Rectal smooth muscle tissue (tissue), 1 donor: Measurements from ENCODE around the gene GPR6.

ENCODE experiments used
- H3K27ac ChIP-seq: one replicate; pipeline ENCODE4 v1.7.0; 2013; ENCODE audit warnings: low read depth, low read length, inconsistent platforms
- H3K27me3 ChIP-seq: one replicate; pipeline ENCODE4 v1.7.0; 2013; ENCODE audit warnings: low read length; ENCODE audit not compliant: control insufficient read depth, insufficient read depth
- H3K36me3 ChIP-seq: one replicate; pipeline ENCODE4 v1.7.0; 2013; ENCODE audit warnings: low read length; ENCODE audit not compliant: control insufficient read depth, insufficient read depth
- H3K4me1 ChIP-seq: one replicate; pipeline ENCODE4 v1.7.0; 2013; ENCODE audit warnings: low read length; ENCODE audit not compliant: control insufficient read depth, insufficient read depth
- H3K4me3 ChIP-seq: one replicate; pipeline ENCODE4 v1.7.0; 2013; ENCODE audit warnings: low read length
- H3K9ac ChIP-seq: one replicate; pipeline ENCODE4 v1.7.0; 2013; ENCODE audit warnings: low read length

Gene GPR6

GRCh38 chr6:109964949-109965348 lies 13.2 kb upstream of the GPR6 start:
- Histone ChIP-seq H3K27ac (no peak overlapping the region), H3K9ac (no peak overlapping the region), H3K4me1 (no peaks in the 10 kb centered on the region), H3K27me3 (no peaks in the 10 kb centered on the region), H3K36me3 (no peaks in the 10 kb centered on the region), H3K4me3 (no peak overlapping the region)

DNA sequence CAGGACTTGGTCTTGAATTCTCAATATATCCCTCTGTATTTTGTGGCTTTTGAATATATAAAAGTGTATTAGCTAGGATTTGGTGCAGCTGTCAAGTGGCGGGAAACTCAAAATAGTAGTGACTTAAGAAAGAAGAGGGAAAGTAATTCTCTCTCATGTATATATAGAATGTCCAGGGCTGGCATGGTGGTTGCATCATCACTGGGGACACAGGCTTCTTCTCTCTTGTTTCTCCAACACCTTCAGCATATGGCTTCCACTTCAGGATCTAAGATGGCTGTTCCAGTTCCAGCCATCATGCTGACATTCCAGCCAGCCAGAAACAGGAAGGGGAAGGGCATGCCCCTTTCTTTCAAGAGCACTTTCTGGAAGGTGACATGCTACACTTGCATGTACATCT lies 11.8 kb upstream of the GPR6 start:
- H3K9ac ChIP-seq, result no peak overlapping the region
- no peaks in the 10 kb centered on the region for H3K27me3 ChIP-seq
- no peaks in the 10 kb centered on the region for H3K36me3 ChIP-seq
- H3K4me3 ChIP-seq, result no peak overlapping the region
- no peak overlapping the region for H3K27ac ChIP-seq
- H3K4me1 ChIP-seq, result no peaks in the 10 kb centered on the region

- H3K9ac ChIP-seq, result no peak overlapping the region
- no peak overlapping the region for H3K27ac ChIP-seq
- no peaks in the 10 kb centered on the region for H3K4me1 ChIP-seq
- H3K36me3 ChIP-seq, result no peaks in the 10 kb centered on the region
- peaks cover 10% of the 10 kb centered on the region for H3K27me3 ChIP-seq
- no peak overlapping the region for H3K4me3 ChIP-seq
Observed at GRCh38 chr6:109977791-109978173, 329 bp upstream of the GPR6 start.

DNA sequence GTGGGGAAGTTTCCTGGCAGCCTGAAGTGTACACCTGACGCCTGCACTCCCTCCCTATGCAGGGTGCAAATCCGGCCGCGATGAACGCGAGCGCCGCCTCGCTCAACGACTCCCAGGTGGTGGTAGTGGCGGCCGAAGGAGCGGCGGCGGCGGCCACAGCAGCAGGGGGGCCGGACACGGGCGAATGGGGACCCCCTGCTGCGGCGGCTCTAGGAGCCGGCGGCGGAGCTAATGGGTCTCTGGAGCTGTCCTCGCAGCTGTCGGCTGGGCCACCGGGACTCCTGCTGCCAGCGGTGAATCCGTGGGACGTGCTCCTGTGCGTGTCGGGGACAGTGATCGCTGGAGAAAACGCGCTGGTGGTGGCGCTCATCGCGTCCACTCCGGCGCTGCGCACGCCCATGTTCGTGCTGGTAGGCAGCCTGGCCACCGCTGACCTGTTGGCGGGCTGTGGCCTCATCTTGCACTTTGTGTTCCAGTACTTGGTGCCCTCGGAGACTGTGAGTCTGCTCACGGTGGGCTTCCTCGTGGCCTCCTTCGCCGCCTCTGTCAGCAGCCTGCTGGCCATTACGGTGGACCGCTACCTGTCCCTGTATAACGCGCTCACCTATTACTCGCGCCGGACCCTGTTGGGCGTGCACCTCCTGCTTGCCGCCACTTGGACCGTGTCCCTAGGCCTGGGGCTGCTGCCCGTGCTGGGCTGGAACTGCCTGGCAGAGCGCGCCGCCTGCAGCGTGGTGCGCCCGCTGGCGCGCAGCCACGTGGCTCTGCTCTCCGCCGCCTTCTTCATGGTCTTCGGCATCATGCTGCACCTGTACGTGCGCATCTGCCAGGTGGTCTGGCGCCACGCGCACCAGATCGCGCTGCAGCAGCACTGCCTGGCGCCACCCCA lies 1.2 kb downstream of the GPR6 start:
- H3K4me3 ChIP-seq, result no peak overlapping the region
- H3K9ac ChIP-seq, result no peak overlapping the region
- H3K27me3 ChIP-seq, result peaks cover 10% of the 10 kb centered on the region
- H3K27ac ChIP-seq, result no peak overlapping the region
- H3K36me3 ChIP-seq, result no peaks in the 10 kb centered on the region
- no peaks in the 10 kb centered on the region for H3K4me1 ChIP-seq

- Histone ChIP-seq H3K36me3 (no peaks in the 10 kb centered on the region), H3K27ac (no peak overlapping the region), H3K4me3 (no peak overlapping the region), H3K27me3 (peaks cover 5% of the 10 kb centered on the region), H3K4me1 (no peaks in the 10 kb centered on the region), H3K9ac (no peak overlapping the region)
Observed at GRCh38 chr6:109984410-109984809, 6.3 kb downstream of the GPR6 start.

- H3K9ac ChIP-seq, result no peak overlapping the region
- no peaks in the 10 kb centered on the region for H3K4me1 ChIP-seq
- H3K27me3 ChIP-seq, result no peaks in the 10 kb centered on the region
- no peak overlapping the region for H3K27ac ChIP-seq
- no peak overlapping the region for H3K4me3 ChIP-seq
- no peaks in the 10 kb centered on the region for H3K36me3 ChIP-seq
Observed at GRCh38 chr6:109987196-109987595, 9.1 kb downstream of the GPR6 start.

DNA sequence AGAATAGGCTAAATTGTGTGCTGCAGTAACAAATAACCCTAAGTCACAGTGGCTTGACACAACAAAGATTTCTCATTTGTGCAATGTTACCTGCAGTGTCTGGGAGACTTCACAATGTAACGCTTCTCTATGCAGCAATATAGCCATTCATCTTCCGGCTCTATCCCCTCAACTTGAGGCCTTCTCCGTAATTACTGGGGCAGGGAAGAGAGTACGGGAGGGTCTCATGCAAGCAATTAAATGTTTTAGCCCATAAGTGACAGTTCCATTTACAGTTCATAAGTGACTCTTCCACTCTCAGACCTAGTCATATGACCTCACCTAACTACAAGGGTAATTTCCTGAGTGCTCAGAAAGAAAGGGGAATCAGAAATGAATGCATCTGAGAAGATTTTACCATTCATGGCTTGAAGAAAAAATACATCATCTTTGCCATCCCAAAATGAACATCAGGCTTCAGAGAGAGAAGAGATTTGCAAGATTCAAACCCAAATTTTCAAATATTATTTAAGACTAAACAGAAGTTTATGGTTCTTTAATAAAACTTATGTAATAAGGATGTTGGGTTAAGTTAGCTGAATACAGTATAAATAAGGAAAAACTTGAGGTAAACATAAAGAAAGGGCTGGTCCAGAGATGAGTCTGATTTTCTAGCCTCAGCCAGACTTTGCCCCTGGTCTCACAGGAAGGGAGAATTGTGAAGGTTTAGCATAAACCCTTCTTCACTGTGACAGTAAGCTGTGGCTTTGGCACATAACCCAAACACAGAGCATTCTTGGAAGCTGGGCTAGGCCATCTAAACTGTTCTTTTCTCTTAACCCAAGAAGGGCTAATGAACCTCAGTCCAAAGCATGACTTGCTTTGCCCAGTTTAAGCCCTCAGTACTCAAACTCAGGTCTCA lies 13.3 kb downstream of the GPR6 start:
- Histone ChIP-seq H3K4me3 (no peak overlapping the region), H3K27ac (no peak overlapping the region), H3K9ac (no peak overlapping the region), H3K4me1 (no peaks in the 10 kb centered on the region), H3K36me3 (no peaks in the 10 kb centered on the region), H3K27me3 (no peaks in the 10 kb centered on the region)

DNA sequence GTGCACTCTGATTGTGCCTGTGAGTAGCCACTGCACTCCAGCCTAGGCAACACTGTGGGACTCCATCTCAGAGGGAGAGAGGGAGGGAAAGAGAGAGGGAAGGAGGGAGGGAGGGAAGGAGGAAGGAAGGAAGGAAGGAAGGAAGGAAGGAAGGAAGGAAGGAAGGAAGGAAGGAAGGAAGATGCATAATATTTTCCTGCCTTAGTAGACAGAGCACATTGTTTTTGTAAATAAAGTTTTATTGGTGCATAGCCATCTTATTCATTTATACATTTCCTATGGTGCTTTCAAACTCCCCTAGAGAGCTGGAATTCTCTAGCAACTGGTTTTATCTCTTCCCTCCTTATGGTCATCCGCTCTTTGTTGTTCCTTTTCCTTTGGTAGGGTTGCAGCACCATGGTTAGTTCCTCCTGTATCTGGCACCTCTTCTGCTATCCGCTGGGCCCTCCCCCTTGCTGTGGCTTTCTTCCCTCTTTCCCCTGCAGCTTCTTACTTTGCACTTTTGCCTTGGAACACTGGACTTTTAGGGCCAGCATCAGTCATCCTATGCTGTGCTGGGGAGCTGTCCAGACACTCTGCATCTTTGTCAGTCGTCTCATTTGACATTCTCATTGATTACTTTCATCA lies 20.2 kb downstream of the GPR6 start:
- Histone ChIP-seq H3K27ac (no peak overlapping the region), H3K27me3 (no peaks in the 10 kb centered on the region), H3K4me3 (no peak overlapping the region), H3K36me3 (no peaks in the 10 kb centered on the region), H3K9ac (no peak overlapping the region), H3K4me1 (no peaks in the 10 kb centered on the region)

GRCh38 chr6:109999740-110000139 lies 21.6 kb downstream of the GPR6 start:
- Histone ChIP-seq H3K27ac (no peak overlapping the region), H3K9ac (no peak overlapping the region), H3K4me3 (no peak overlapping the region), H3K4me1 (no peaks in the 10 kb centered on the region), H3K27me3 (no peaks in the 10 kb centered on the region), H3K36me3 (no peaks in the 10 kb centered on the region)

DNA sequence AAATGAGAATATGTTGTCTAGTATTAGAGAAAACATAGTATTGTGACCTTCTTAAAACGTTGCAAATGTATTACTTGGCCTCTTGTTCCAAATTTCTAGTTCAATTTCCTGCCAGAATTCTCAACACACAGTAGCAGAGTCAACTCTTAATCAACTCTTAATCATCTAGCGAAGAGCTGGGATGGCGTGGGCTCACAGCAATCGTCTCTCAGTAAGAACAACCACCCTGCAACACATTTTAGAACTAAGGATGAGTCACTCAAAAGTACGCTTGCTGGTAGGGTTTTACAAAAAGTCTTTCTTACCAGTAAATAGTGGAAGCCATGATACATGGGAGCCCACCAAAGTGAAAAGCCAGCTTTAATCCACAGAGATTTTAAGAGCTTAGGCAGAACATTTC lies 24.6 kb downstream of the GPR6 start:
- no peaks in the 10 kb centered on the region for H3K27me3 ChIP-seq
- no peak overlapping the region for H3K4me3 ChIP-seq
- no peaks in the 10 kb centered on the region for H3K36me3 ChIP-seq
- no peak overlapping the region for H3K27ac ChIP-seq
- no peak overlapping the region for H3K9ac ChIP-seq
- no peaks in the 10 kb centered on the region for H3K4me1 ChIP-seq

- no peak overlapping the region for H3K27ac ChIP-seq
- H3K36me3 ChIP-seq, result no peaks in the 10 kb centered on the region
- no peaks in the 10 kb centered on the region for H3K4me1 ChIP-seq
- H3K9ac ChIP-seq, result no peak overlapping the region
- no peaks in the 10 kb centered on the region for H3K27me3 ChIP-seq
- no peak overlapping the region for H3K4me3 ChIP-seq
Observed at GRCh38 chr6:110013386-110013785, 35.3 kb downstream of the GPR6 start.

- Histone ChIP-seq H3K27ac (no peak overlapping the region), H3K4me3 (no peak overlapping the region), H3K9ac (no peak overlapping the region), H3K27me3 (no peaks in the 10 kb centered on the region), H3K4me1 (no peaks in the 10 kb centered on the region), H3K36me3 (no peaks in the 10 kb centered on the region)
Observed at GRCh38 chr6:110015206-110015605, 37.1 kb downstream of the GPR6 start.
